Left lung (tissue), 10 donors: ENCODE results near the gene TGFBRAP1. TPM values are rescaled to one million over a fixed set of nuclear protein-coding genes. Genes with fewer than 3 reads are reported as not detected.

Experiments used
- ATAC-seq: fragments of 200-7000 bp; cut with Tn5 transposase; one replicate; pipeline ENCODE4 v1.9.1; 2020; ENCODE audit warnings: moderate library complexity
- DNase-seq, 4 donors: peaks; one replicate each; pipeline ENCODE4 v3.0.0-alpha.2; 2013 to 2020
- H3K27ac ChIP-seq, 2 donors: fragments of 200-600 bp; sonication (generic) in 1 of 2; one replicate each; pipeline versions ENCODE4 v1.5.0 to v1.8.0; 2020 to 2021
- H3K27me3 ChIP-seq, 2 donors: fragments of 200-600 bp; sonication (generic) in 1 of 2; one replicate each; pipeline versions ENCODE4 v1.5.0 to v1.8.0; 2020 to 2021
- H3K36me3 ChIP-seq, 2 donors: fragments of 200-600 bp; sonication (generic) in 1 of 2; one replicate each; pipeline versions ENCODE4 v1.5.0 to v1.8.0; 2020 to 2021
- H3K4me1 ChIP-seq, 2 donors: fragments of 200-600 bp; one replicate each; pipeline ENCODE4 v1.8.0; 2021
- H3K4me3 ChIP-seq, 2 donors: fragments of 200-600 bp; sonication (generic) in 1 of 2; one replicate each; pipeline versions ENCODE4 v1.5.0 to v1.8.0; 2020 to 2021; ENCODE audit warnings: mild to moderate bottlenecking in 1 of 2
- H3K9me3 ChIP-seq, 2 donors: fragments of 200-600 bp; sonication (generic) in 1 of 2; one replicate each; pipeline versions ENCODE4 v1.5.0 to v1.8.0; 2020 to 2021
- CTCF ChIP-seq, 2 donors: fragments of 200-600 bp; sonication (generic) in 1 of 2; IDR thresholded peaks; one replicate each; pipeline versions ENCODE4 v1.5.0 to v1.8.0; 2021; ENCODE audit warnings: antibody characterized with exemption in 2 of 2
- intact Hi-C, 2 donors: fragments of 100-400 bp; cut with DNase I; formaldehyde crosslinking; loops; one replicate each; pipeline versions ENCODE4 v1.11.2 to v1.14.2; 2022
- polyA plus RNA-seq, 6 donors: library from polyadenylated mRNA; unstranded; fragments of 120-200 nt; gene quantifications; one replicate each; pipeline ENCODE4 v1.2.1, GENCODE V29; 2013; ENCODE audit not compliant: insufficient read length in 6 of 6
- total RNA-seq, 2 donors: library from RNA; stranded (reverse); fragmentation: NEBNext Ultra II Directional; extraction: Animal tissue kit (Norgen Biotek cat#: 25700); gene quantifications; one replicate each; pipeline ENCODE4 v1.2.1, GENCODE V29; 2021
- donor health status: DM: no; HTN: yes; CAD: no.
- donor health status: DM: no; HTN: no; CAD: no.

TGFBRAP1 gene
- total and polyA plus RNA-seq, 8 donors, result 14.2 to 23.3 (median 15.4) TPM

DNA sequence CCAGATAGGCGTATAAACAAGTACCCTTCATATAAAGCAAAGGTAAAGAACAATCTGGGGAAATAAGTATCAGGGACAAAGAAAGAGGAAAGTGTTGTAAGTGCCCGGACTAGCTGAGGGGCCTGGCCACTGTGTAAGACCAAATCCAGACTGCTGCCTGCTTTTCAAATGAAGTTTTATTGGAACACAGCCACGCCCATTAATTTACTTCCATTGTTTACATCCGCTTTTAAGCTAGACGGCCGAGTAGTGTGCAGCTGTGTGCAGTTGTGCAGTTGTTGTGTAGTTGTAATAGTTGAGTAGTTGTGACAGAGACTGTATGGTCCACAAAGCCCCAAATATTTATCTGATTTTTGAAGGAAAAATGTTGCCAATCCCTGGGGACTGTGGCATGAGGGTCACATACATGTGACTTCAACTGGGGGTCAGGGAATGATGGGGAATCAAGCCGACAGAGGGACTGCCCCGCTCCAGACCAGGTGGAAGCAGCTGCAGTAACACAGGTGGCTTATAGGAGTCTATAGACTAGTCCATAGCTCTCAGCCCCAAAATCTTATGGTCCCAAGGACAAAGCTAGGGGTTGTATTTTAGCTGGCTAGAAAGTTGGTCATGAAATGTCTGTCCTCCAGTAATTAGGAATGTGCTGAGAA, 39.3 kb upstream of the TGFBRAP1 start:
- no peak for ATAC-seq
- H3K27ac ChIP-seq, result no peak overlapping the region

GRCh38 chr2:105365206-105365605, 35.7 kb upstream of the TGFBRAP1 start:
- TF ChIP-seq CTCF (IDR thresholded peaks at IDR 0.05), result no peak
- peaks cover 0 to 16% of the 10 kb centered on the region in 2 donors for H3K36me3 ChIP-seq
- no peaks in the 10 kb centered on the region for H3K27me3 ChIP-seq
- H3K27ac ChIP-seq, result no peak overlapping the region
- DNase-seq, result no peak
- no peak for ATAC-seq
- H3K4me3 ChIP-seq, result no peak overlapping the region
- intact Hi-C loops, result no loop called here
- H3K4me1 ChIP-seq, result peaks cover 0 to 4% of the 10 kb centered on the region in 2 donors
- H3K9me3 ChIP-seq, result no peaks in the 10 kb centered on the region

More for the DNA sequence above, 39.3 kb upstream of the TGFBRAP1 start:
- H3K4me3 ChIP-seq, result no peak overlapping the region
- no peak for TF ChIP-seq CTCF (IDR thresholded peaks at IDR 0.05)
- H3K4me1 ChIP-seq, result peaks cover 7 to 10% of the 10 kb centered on the region in 2 donors
- no peaks in the 10 kb centered on the region for H3K9me3 ChIP-seq
- H3K36me3 ChIP-seq, result no peaks in the 10 kb centered on the region
- intact Hi-C loops, result no loop called here
- H3K27me3 ChIP-seq, result no peaks in the 10 kb centered on the region
- DNase-seq, result no peak

GRCh38 chr2:105364436-105365139, 35.1 kb upstream of the TGFBRAP1 start:
- intact Hi-C loops, result no loop called here
- peaks cover 0 to 22% of the 10 kb centered on the region in 2 donors for H3K36me3 ChIP-seq

GRCh38 chr2:105362862-105363591, 33.5 kb upstream of the TGFBRAP1 start:
- TF ChIP-seq CTCF (IDR thresholded peaks at IDR 0.05), result no peak
- DNase-seq (no peak), ATAC-seq (no peak)
- no peaks in the 10 kb centered on the region for H3K9me3 ChIP-seq
- no peaks in the 10 kb centered on the region for H3K27me3 ChIP-seq
- H3K4me3 ChIP-seq, result no peak overlapping the region
- no peaks in the 10 kb centered on the region for H3K4me1 ChIP-seq
- intact Hi-C loops, result no loop called here
- H3K27ac ChIP-seq, result no peak overlapping the region
- H3K36me3 ChIP-seq, result peaks cover 0 to 36% of the 10 kb centered on the region in 2 donors

More at GRCh38 chr2:105364436-105365139, 35.1 kb upstream of the TGFBRAP1 start:
- no peak overlapping the region for H3K27ac ChIP-seq
- no peak for DNase-seq
- H3K4me3 ChIP-seq, result no peak overlapping the region
- ATAC-seq, result no peak
- H3K9me3 ChIP-seq, result no peaks in the 10 kb centered on the region
- peaks cover 0 to under 1% of the 10 kb centered on the region in 2 donors for H3K4me1 ChIP-seq
- TF ChIP-seq CTCF (IDR thresholded peaks at IDR 0.05), result no peak
- H3K27me3 ChIP-seq, result no peaks in the 10 kb centered on the region
